SU-DHL-6 (cell line): ENCODE data around the gene MC5R.

Source experiments
- H2AFZ ChIP-seq: fragments of 200-600 bp; sonication (generic); 2 replicates; pipeline ENCODE4 v1.6.1; 2014; ENCODE audit warnings: low read depth, mild to moderate bottlenecking, moderate library complexity, mixed read lengths, antibody characterized with exemption, low read length; ENCODE audit not compliant: severe bottlenecking
- H3F3A ChIP-seq: fragments of 200-600 bp; shearing (Covaris generic); 2 replicates; pipeline ENCODE4 v1.6.0; 2016; ENCODE audit warnings: antibody characterized with exemption, mild to moderate bottlenecking; ENCODE audit not compliant: insufficient read depth
- H3K27ac ChIP-seq: fragments of 200-600 bp; sonication (generic); 2 replicates; pipeline ENCODE4 v1.5.1; 2016; ENCODE audit warnings: low read depth, mild to moderate bottlenecking, low read length, moderate library complexity, mixed read lengths
- H3K27me3 ChIP-seq: fragments of 200-600 bp; sonication (generic), shearing (Covaris generic); 2 replicates; pipeline ENCODE4 v1.6.0; 2014; ENCODE audit warnings: mild to moderate bottlenecking, low read length
- H3K36me3 ChIP-seq: fragments of 200-600 bp; sonication (generic); 2 replicates; pipeline ENCODE4 v1.6.1; 2014; ENCODE audit warnings: mild to moderate bottlenecking, low read length, mixed read lengths
- H3K4me2 ChIP-seq: fragments of 300-600, 200-600 bp; shearing (Covaris generic), sonication (generic); 2 replicates; pipeline ENCODE4 v1.6.0; 2014; ENCODE audit warnings: low read length, low read depth, mild to moderate bottlenecking; ENCODE audit not compliant: poor library complexity, severe bottlenecking
- H3K4me3 ChIP-seq: fragments of 200-600 bp; sonication (generic); 2 replicates; pipeline ENCODE4 v1.5.1; 2014; ENCODE audit warnings: antibody characterized with exemption, low read length, mild to moderate bottlenecking, mixed read lengths; ENCODE audit not compliant: insufficient read depth, poor library complexity, severe bottlenecking
- H3K79me2 ChIP-seq: fragments of 200-600 bp; sonication (generic); 2 replicates; pipeline ENCODE4 v1.6.1; 2014; ENCODE audit warnings: mild to moderate bottlenecking, low read length, moderate library complexity; ENCODE audit not compliant: insufficient read depth
- H3K9ac ChIP-seq: fragments of 200-600 bp; sonication (generic); 2 replicates; pipeline ENCODE4 v1.7.0; 2014; ENCODE audit warnings: mild to moderate bottlenecking, low read length
- H3K9me2 ChIP-seq: fragments of 200-600 bp; sonication (generic); replicated peaks from 2 replicates; pipeline ENCODE4 v1.6.1; 2014; ENCODE audit warnings: low read length; ENCODE audit not compliant: insufficient read depth
- H3K9me3 ChIP-seq: fragments of 200-600 bp; sonication (generic); 2 replicates; pipeline ENCODE4 v1.6.1; 2014; ENCODE audit warnings: low read length, mixed read lengths; ENCODE audit not compliant: insufficient read depth
- H4K20me1 ChIP-seq: fragments of 200-600 bp; sonication (generic); 2 replicates; pipeline ENCODE4 v1.6.1; 2014; ENCODE audit warnings: low read depth, mild to moderate bottlenecking, antibody characterized with exemption, low read length, moderate library complexity, mixed read lengths
- EZH2phosphoT487 ChIP-seq: fragments of 200-600 bp; sonication (generic), shearing (Covaris generic); conservative IDR thresholded peaks from 2 replicates; pipeline ENCODE4 v1.6.1; 2018; ENCODE audit warnings: mild to moderate bottlenecking, antibody characterized with exemption, low read length, moderate library complexity, mixed read lengths
- TF ChIP-seq, protein P1 (sequence below): fragments of 200-600 bp; sonication (generic); IDR thresholded peaks from one replicate; pipeline ENCODE4 v1.5.1; 2017; ENCODE audit warnings: antibody characterized with exemption, mild to moderate bottlenecking, low read length, moderate library complexity; ENCODE audit not compliant: insufficient read depth, poor library complexity, severe bottlenecking

Gene MC5R

DNA sequence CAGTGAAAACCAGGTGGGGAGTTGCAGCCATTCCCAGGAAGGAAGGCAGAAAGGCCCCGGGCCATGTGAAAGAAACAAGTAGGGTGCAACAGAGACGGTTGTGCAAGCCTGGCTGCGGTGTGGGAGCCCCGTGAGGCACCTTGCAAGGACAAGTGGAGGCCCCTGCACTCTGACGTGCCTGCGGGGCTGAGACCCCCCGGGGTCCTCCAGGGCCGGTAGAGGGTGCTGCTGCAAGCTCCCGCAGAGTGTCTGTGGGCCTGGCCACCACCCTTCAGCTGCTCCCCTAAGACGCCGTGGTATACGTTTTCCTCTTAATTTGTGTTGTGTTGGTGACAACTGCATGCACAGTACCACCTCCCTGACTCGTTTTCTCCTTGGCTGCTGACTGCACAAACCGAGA is 27.4 kb upstream of the MC5R start:
- no peaks in the 10 kb centered on the region for H3F3A ChIP-seq
- H3K4me2 ChIP-seq, result no peak overlapping the region
- H3K4me3 ChIP-seq, result no peak overlapping the region
- no peaks in the 10 kb centered on the region for H3K79me2 ChIP-seq
- H2AFZ ChIP-seq, result no peak overlapping the region
- H4K20me1 ChIP-seq, result no peaks in the 10 kb centered on the region
- H3K9me3 ChIP-seq, result no peaks in the 10 kb centered on the region
- H3K9me2 ChIP-seq, result no peaks in the 10 kb centered on the region
- no peak overlapping the region for H3K27ac ChIP-seq
- H3K36me3 ChIP-seq, result no peaks in the 10 kb centered on the region
- no peaks in the 10 kb centered on the region for H3K27me3 ChIP-seq
- no peak overlapping the region for H3K9ac ChIP-seq
- no peak for TF ChIP-seq EZH2phosphoT487
- TF ChIP-seq, protein P1, sequence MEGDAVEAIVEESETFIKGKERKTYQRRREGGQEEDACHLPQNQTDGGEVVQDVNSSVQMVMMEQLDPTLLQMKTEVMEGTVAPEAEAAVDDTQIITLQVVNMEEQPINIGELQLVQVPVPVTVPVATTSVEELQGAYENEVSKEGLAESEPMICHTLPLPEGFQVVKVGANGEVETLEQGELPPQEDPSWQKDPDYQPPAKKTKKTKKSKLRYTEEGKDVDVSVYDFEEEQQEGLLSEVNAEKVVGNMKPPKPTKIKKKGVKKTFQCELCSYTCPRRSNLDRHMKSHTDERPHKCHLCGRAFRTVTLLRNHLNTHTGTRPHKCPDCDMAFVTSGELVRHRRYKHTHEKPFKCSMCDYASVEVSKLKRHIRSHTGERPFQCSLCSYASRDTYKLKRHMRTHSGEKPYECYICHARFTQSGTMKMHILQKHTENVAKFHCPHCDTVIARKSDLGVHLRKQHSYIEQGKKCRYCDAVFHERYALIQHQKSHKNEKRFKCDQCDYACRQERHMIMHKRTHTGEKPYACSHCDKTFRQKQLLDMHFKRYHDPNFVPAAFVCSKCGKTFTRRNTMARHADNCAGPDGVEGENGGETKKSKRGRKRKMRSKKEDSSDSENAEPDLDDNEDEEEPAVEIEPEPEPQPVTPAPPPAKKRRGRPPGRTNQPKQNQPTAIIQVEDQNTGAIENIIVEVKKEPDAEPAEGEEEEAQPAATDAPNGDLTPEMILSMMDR, result no peak

DNA sequence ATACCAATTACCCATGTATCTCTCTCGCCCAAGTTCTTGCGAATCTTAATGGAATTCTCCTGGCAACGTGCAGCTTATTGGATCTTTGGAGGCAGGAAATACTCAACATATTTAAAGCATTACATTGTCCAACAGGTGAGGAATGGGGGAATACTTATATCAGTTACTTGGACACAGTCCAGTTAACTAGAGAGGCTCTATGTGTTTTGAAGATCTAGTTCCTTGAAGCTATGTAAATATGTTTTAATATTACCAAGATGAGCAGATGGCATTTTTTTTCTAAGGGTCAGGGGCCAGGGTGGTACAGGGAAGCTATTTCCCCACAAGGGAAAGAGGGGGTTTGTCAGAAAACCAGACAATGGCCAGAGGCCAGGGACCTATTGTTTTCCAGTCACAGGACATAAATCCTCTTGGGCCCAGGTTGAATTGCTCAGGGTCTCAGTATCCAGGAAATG is 26.8 kb upstream of the MC5R start:
- H2AFZ ChIP-seq, result no peak overlapping the region
- H3K79me2 ChIP-seq, result no peaks in the 10 kb centered on the region
- H3K9ac ChIP-seq, result no peak overlapping the region
- H3F3A ChIP-seq, result no peaks in the 10 kb centered on the region
- H3K27me3 ChIP-seq, result no peaks in the 10 kb centered on the region
- H3K4me3 ChIP-seq, result no peak overlapping the region
- no peaks in the 10 kb centered on the region for H3K36me3 ChIP-seq
- no peaks in the 10 kb centered on the region for H3K9me2 ChIP-seq
- H4K20me1 ChIP-seq, result no peaks in the 10 kb centered on the region
- no peak overlapping the region for H3K27ac ChIP-seq
- no peak overlapping the region for H3K4me2 ChIP-seq
- no peaks in the 10 kb centered on the region for H3K9me3 ChIP-seq
- no peak for TF ChIP-seq EZH2phosphoT487
- TF ChIP-seq, protein P1, result no peak

DNA sequence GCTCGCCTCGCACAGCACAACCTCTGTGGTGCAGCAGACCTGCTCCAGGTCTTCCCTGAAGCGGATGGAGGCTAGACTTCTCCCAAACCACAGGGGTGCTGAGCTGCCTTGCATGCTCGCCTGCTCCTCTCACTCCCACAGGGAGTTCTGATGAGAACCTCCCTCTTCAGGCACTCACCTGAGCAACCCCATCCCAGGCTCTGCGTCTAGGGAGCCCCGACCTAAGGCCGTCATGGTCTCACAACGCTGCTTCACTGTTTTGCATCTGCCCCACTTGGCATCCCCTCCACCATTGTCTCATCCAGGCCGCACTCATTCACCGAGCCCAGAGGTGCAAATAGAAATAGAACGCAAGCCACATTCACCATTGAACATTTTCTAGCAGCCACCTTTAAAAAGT is 24.6 kb upstream of the MC5R start:
- Histone ChIP-seq H2AFZ (no peak overlapping the region), H3K27me3 (no peaks in the 10 kb centered on the region), H3F3A (no peaks in the 10 kb centered on the region), H3K4me3 (no peak overlapping the region), H4K20me1 (no peaks in the 10 kb centered on the region), H3K9me3 (no peaks in the 10 kb centered on the region), H3K9ac (no peak overlapping the region), H3K4me2 (no peak overlapping the region), H3K9me2 (no peaks in the 10 kb centered on the region), H3K79me2 (no peaks in the 10 kb centered on the region), H3K36me3 (no peaks in the 10 kb centered on the region), H3K27ac (no peak overlapping the region)
- TF ChIP-seq, protein P1, result no peak
- no peak for TF ChIP-seq EZH2phosphoT487
